GM21528 (cell line): ENCODE results near the gene IGSF3.
"Not testable (repeated sequence)": the region's sequence is repeated elsewhere in the genome, so short reads cannot be mapped to it uniquely, and the experiment has no call there.

Experiments used
- ATAC-seq: cut with Tn5 transposase; IDR thresholded peaks from one replicate; pipeline ENCODE4 v1.9.1; 2021; ENCODE audit warnings: mild to moderate bottlenecking, moderate library complexity; ENCODE audit not compliant: unreplicated experiment, low FRiP score

The IGSF3 gene

GRCh38 chr1:116604408-116604807 is 63.1 kb downstream of the IGSF3 start:
- not testable (repeated sequence) for ATAC-seq

GRCh38 chr1:116603646-116604045 is 63.9 kb downstream of the IGSF3 start:
- not testable (repeated sequence) for ATAC-seq

- ATAC-seq: not testable (repeated sequence)
These were observed 68.2 kb downstream of the IGSF3 start for GRCh38 chr1:116599369-116599768.

DNA sequence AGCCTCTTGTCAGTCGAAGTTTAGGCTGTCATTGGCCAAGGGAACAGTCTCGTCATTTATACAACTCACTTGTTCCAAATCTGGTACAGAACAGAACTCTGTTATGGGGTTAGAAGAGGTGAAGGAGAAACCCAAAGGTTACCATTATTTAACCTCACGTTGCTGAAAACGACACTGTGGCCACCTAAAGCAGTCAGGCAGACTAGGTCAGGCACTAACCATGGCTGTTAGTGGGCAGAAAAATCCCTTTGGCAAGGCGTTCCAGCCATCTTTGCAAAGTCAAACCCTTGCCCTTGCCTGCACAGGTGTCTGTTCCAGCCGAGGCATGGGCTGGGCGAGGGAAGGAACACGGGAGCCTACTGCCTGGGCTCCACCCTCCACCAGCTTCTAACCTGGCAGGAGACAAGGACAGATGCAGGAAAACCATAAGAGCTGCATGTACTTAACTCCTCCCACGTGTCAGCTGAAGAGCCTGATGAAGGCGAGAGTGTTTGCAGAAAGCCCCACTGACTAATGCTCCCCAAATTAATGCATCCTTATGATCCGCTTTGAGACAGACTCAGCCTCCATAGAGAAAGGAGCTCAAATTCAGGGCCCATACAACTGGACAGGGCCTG is 69.0 kb downstream of the IGSF3 start:
- ATAC-seq: not testable (repeated sequence)

DNA sequence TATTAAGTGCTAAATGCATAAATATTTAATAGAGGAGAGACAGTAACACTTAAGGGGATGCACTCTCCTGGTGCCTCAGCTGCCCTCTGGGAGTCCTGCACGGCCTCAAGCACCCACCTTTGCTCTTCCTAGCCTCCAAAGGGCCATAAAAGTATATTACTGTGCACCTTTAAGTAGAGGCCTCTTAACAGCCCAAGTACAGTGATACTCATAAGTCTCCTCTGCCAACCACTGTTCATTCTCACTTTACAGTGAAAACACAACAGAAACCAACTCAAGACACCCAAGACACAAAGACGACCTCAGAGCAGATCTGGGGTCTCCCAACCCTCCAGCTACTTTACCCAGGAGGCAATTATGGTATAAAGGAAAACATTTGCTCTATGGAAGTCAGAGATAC is 70.1 kb downstream of the IGSF3 start:
- ATAC-seq: peak; percentile 65

- ATAC-seq: not testable (repeated sequence)
These were observed 70.7 kb downstream of the IGSF3 start for GRCh38 chr1:116596742-116597307.

DNA sequence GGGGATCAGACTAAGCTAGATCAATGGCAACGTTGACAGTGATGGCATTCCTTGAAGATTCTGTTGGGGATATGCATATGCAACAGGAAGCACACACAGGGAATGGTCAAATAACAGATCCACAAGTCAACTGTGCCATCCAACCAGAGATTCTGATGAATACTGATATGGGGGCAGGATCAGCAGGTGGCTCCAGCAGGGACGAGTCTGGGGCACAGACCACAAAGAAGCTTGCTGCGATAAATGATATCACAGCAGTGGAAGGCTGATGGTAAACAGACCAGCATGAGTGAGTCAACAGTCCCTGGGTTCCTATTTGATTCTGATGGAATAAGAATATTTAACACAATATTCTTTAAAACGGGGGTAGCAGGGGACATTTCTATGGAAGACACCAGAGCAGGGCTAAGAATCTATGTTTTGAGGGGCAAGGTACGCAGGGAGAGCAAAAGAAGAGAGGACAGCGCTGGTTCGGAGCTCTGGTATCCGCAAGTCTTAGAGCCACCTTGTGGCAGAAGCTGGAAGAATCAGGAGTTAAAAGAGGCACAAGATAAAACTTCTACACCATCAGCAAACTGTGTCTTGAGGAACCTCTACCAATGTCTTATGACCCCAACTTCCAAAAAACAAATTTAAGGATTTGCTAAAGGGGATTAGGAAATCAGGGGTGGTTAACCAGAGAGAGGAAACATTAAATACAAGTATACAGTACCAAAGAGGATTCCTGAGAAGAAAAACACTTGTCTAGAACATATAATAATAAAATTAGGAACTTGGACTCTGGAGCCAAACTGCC is 71.4 kb downstream of the IGSF3 start:
- ATAC-seq: peak; percentile 64

- ATAC-seq: not testable (repeated sequence)
These were observed 72.3 kb downstream of the IGSF3 start for GRCh38 chr1:116595065-116595840.

- not testable (repeated sequence) for ATAC-seq
These were observed 73.6 kb downstream of the IGSF3 start for GRCh38 chr1:116593977-116594376.

GRCh38 chr1:116593401-116593800 is 74.1 kb downstream of the IGSF3 start:
- ATAC-seq: not testable (repeated sequence)

DNA sequence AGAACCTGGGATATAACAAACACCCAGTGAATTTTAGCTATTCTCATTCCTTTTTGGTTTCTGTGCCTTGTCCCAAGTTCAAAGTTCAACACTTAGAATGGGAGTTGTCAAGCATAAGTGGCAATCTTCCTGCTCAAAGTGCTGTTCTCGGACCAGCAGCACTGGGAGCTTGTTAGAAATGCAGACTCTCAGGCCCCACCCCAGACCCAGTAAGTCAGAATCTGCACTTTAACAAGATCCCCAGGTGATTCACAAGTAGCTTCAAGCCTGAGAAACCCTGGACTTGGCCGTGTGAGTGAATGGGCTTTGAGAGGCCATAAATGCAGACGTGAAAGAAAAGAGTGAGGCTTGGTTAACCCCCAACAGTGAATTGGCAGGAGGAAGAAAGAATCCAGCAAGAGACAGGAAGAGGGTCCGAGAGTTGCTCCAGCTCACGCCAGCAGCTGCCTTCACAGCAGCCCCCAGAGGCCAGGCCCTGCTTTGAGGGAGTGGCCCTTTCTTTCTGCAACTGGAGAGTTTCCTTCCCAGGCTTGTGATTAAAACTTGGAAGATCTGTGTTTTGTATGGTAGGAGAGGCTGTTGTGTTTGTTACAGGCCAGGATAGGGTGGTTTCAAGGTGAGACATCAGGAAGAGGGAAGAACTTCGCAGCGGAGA is 75.5 kb downstream of the IGSF3 start:
- not testable (repeated sequence) for ATAC-seq

GRCh38 chr1:116591006-116591950 is 76.3 kb downstream of the IGSF3 start:
- ATAC-seq: not testable (repeated sequence)

DNA sequence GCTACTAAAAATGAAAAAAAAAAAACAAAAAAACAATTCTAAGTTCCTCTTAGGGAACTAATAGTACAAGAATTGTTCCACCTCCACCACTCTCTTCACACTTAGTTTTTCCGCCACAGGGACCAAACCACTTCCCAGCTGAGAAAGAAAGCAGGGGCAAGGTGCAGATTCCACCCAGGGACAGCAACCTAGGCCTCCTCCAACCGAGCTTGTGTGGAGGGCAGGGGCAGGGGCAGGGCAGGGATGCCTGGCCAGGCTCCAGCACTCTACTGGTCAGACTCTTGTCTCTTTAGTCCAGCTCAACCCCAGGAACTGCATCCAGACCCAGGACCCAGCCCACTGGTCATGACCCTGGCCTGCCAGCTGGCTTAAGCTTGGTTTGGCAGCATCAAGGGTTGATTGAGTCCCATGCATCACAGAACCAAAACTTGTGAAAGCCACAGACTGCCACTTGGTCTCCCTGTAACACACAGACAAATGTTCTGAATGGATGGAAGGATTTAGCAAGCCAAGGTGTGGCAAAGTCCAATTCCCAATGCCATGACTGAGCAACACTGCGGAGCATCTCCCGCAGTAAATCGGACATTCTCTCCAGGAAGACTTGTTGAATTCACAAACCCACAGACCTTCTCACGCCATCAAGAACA is 77.1 kb downstream of the IGSF3 start:
- ATAC-seq: not testable (repeated sequence)

- ATAC-seq: not testable (repeated sequence)
These were observed 78.3 kb downstream of the IGSF3 start for GRCh38 chr1:116589101-116589735.

GRCh38 chr1:116587501-116588227 is 79.9 kb downstream of the IGSF3 start:
- ATAC-seq: no peak

DNA sequence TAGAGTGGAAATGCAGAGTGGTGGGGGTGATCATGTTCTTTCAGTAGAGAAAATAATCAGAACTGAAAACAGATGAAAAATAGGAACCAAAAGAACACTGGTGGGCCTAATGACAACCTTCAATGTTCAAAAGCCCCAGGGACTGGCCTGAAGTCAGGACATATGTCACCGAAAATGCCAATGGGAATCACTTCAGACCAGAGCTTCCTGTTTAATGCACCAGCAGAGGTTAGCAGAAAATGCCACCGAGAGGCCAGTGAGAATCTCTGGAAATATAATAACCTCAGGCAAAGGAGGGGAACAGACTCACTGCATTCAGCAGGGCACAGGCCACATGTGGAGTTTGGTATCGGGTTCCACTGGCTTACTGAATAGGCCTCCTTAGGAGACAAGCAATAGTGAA is 80.8 kb downstream of the IGSF3 start:
- ATAC-seq: peak; percentile 61

GRCh38 chr1:116585886-116586285 is 81.6 kb downstream of the IGSF3 start:
- no peak for ATAC-seq
